Trophoblast cell (in vitro differentiated cells and primary cell): ENCODE results near the gene CSTA.

Experiments
- DNase-seq, 2 donors: peaks; one replicate each; pipeline ENCODE4 v3.0.0-alpha.2; 2016
- H2AFZ ChIP-seq: 2 replicates; pipeline ENCODE4 v1.6.1; 2013; ENCODE audit warnings: low read length, moderate library complexity, mild to moderate bottlenecking; ENCODE audit not compliant: insufficient read depth, poor library complexity
- H2AK5ac ChIP-seq: 2 replicates; pipeline ENCODE4 v1.6.1; 2013; ENCODE audit warnings: mild to moderate bottlenecking, low read length
- H2BK120ac ChIP-seq: 2 replicates; pipeline ENCODE4 v1.6.1; 2013; ENCODE audit warnings: low read length, mild to moderate bottlenecking, moderate library complexity; ENCODE audit not compliant: insufficient read depth, poor library complexity
- H2BK12ac ChIP-seq: 2 replicates; pipeline ENCODE4 v1.6.1; 2013; ENCODE audit warnings: mild to moderate bottlenecking, low read length, moderate library complexity
- H2BK5ac ChIP-seq: 2 replicates; pipeline ENCODE4 v1.6.1; 2013; ENCODE audit warnings: low read length, low read depth, moderate library complexity, mild to moderate bottlenecking; ENCODE audit not compliant: poor library complexity
- H3K14ac ChIP-seq: 2 replicates; pipeline ENCODE4 v1.6.1; 2013; ENCODE audit warnings: mild to moderate bottlenecking, low read length
- H3K18ac ChIP-seq: 2 replicates; pipeline ENCODE4 v1.6.1; 2013; ENCODE audit warnings: mild to moderate bottlenecking, low read length
- H3K23ac ChIP-seq: 2 replicates; pipeline ENCODE4 v1.6.1; 2013; ENCODE audit warnings: low read length
- H3K27ac ChIP-seq: 2 replicates; pipeline ENCODE4 v1.5.1; 2013; ENCODE audit warnings: low read depth, mild to moderate bottlenecking, inconsistent platforms, low read length, moderate library complexity
- H3K27me3 ChIP-seq: 2 replicates; pipeline ENCODE4 v1.6.1; 2013; ENCODE audit warnings: inconsistent platforms, mild to moderate bottlenecking, low read length, moderate library complexity; ENCODE audit not compliant: insufficient read depth
- H3K36me3 ChIP-seq, 2 experiments: 1 replicate in 1 of 2; 2 replicates in 1 of 2; pipeline ENCODE4 v1.6.1; 2013; ENCODE audit warnings: low read length in 2 of 2, mild to moderate bottlenecking in 2 of 2, moderate library complexity in 1 of 2; ENCODE audit not compliant: insufficient read depth in 2 of 2, control insufficient read depth in 1 of 2
- H3K4ac ChIP-seq: 2 replicates; pipeline ENCODE4 v1.6.1; 2013; ENCODE audit warnings: low read depth, mild to moderate bottlenecking, low read length, moderate library complexity
- H3K4me1 ChIP-seq, 2 experiments: 1 replicate in 1 of 2; 2 replicates in 1 of 2; pipeline ENCODE4 v1.6.1; 2013; ENCODE audit warnings: low read length in 2 of 2, mild to moderate bottlenecking in 2 of 2, moderate library complexity in 1 of 2; ENCODE audit not compliant: insufficient read depth in 2 of 2, control insufficient read depth in 1 of 2
- H3K4me2 ChIP-seq: 2 replicates; pipeline ENCODE4 v1.6.1; 2013; ENCODE audit warnings: inconsistent platforms, mild to moderate bottlenecking, low read length, moderate library complexity
- H3K4me3 ChIP-seq: 2 replicates; pipeline ENCODE4 v1.5.1; 2013; ENCODE audit warnings: mild to moderate bottlenecking, low read depth, low read length, inconsistent platforms
- H3K79me1 ChIP-seq: one replicate; pipeline ENCODE4 v1.6.1; 2013; ENCODE audit warnings: low read length
- H3K79me2 ChIP-seq: 2 replicates; pipeline ENCODE4 v1.6.1; 2013; ENCODE audit warnings: low read length, mild to moderate bottlenecking; ENCODE audit not compliant: control insufficient read depth, insufficient read depth, poor library complexity
- H3K9ac ChIP-seq: 2 replicates; pipeline ENCODE4 v1.6.1; 2013; ENCODE audit warnings: mild to moderate bottlenecking, low read length
- H3K9me3 ChIP-seq: 2 replicates; pipeline ENCODE4 v1.6.1; 2013; ENCODE audit warnings: low read depth, mild to moderate bottlenecking, control low read depth, inconsistent platforms, low read length; ENCODE audit not compliant: insufficient read depth
- H4K12ac ChIP-seq: 2 replicates; pipeline ENCODE4 v1.6.1; 2013; ENCODE audit warnings: low read depth, mild to moderate bottlenecking, low read length, moderate library complexity
- H4K8ac ChIP-seq: 2 replicates; pipeline ENCODE4 v1.6.1; 2013; ENCODE audit warnings: low read depth, mild to moderate bottlenecking, low read length, moderate library complexity
- H4K91ac ChIP-seq: one replicate; pipeline ENCODE4 v1.6.1; 2013; ENCODE audit warnings: low read depth, mild to moderate bottlenecking, low read length, moderate library complexity
- WGBS: extraction: QIAGEN DNeasy Blood & Tissue Kit; methylation state at CpG from one replicate; pipeline ENCODE4 v1.1.7; 2013; ENCODE audit warnings: missing lambda C conversion rate; ENCODE audit not compliant: insufficient read length, insufficient coverage; ENCODE audit errors: extremely low coverage; 5-methylcytosine and 5-hydroxymethylcytosine counted together

CSTA gene

DNA sequence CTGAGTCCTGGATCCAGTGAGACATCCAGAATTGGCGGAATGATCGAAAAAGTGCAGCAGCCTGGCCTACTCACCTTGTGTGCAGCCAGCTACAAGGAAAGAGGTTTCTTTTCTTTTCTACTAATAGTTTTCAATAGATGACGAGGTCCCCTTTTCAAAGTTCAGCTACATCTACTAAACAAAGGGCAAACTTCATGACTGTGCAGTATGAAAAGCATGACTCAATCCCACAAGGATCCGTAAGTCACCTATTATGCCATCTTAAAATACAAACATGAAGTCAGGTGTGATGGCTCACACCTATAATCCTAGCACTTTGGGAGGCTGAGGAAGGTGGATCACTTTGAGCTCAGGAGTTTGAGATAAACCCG lies 41.3 kb downstream of the CSTA start:
- Histone ChIP-seq H2BK5ac (no peak overlapping the region), H3K23ac (no peak overlapping the region), H3K4me3 (no peak overlapping the region), H3K14ac (no peak overlapping the region), H4K8ac (no peak overlapping the region), H3K79me1 (no peaks in the 10 kb centered on the region), H4K12ac (no peak overlapping the region), H3K27me3 (no peaks in the 10 kb centered on the region), H4K91ac (no peak overlapping the region), H3K9ac (no peak overlapping the region), H2BK12ac (no peak overlapping the region), H3K36me3 (peaks cover 5 to 12% of the 10 kb centered on the region in 2 experiments), H2AK5ac (no peak overlapping the region), H3K9me3 (no peaks in the 10 kb centered on the region), H2AFZ (no peak overlapping the region), H3K27ac (no peak overlapping the region), H3K4me2 (no peak overlapping the region), H3K18ac (no peak overlapping the region), H3K4ac (no peak overlapping the region), H2BK120ac (no peak overlapping the region), H3K4me1 (no peaks in the 10 kb centered on the region), H3K79me2 (no peaks in the 10 kb centered on the region)
- no CpG with 5 or more reads among the region's 5 CpGs for WGBS
- no peak for DNase-seq

GRCh38 chr3:122374034-122374433 lies 49.0 kb downstream of the CSTA start:
- no peaks in the 10 kb centered on the region for H3K79me1 ChIP-seq
- H3K4ac ChIP-seq, result no peak overlapping the region

DNA sequence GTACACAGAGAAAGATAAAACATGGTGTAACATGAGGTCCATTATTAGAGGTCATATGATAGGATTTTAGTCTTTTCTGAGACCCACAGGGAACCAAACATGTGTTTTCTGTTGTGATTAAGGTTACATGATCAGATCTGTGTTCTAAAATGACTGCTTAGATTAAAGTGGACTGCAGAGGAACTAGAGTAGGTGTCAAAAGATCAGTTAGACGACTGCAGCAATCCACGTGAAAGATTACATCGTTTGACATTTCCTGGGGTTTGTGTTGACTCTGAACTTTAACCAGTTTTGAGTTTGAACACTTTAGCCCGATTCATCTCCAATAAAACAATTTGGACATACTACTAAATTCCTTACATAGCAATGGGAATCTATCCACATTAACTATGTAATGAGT lies 52.9 kb downstream of the CSTA start:
- Histone ChIP-seq H4K8ac (no peak overlapping the region), H3K27ac (no peak overlapping the region), H2BK5ac (no peak overlapping the region), H3K9ac (no peak overlapping the region), H3K27me3 (no peaks in the 10 kb centered on the region), H3K18ac (no peak overlapping the region), H3K23ac (no peak overlapping the region), H3K9me3 (no peaks in the 10 kb centered on the region), H3K4me2 (no peak overlapping the region), H4K91ac (no peak overlapping the region), H4K12ac (no peak overlapping the region), H3K79me2 (peaks cover 3% of the 10 kb centered on the region), H3K79me1 (no peaks in the 10 kb centered on the region), H2BK12ac (no peak overlapping the region), H3K36me3 (no peaks in the 10 kb centered on the region), H3K14ac (no peak overlapping the region), H3K4ac (no peak overlapping the region), H2BK120ac (no peak overlapping the region), H3K4me1 (no peaks in the 10 kb centered on the region), H2AK5ac (no peak overlapping the region), H3K4me3 (no peak overlapping the region), H2AFZ (no peak overlapping the region)
- no peak for DNase-seq
- no CpG with 5 or more reads among the region's 4 CpGs for WGBS

More at GRCh38 chr3:122374034-122374433, 49.0 kb downstream of the CSTA start:
- Histone ChIP-seq H2AK5ac (no peak overlapping the region), H3K36me3 (peaks cover 2% of the 10 kb centered on the region in 2 experiments), H3K4me2 (no peak overlapping the region), H3K9me3 (no peaks in the 10 kb centered on the region), H2BK12ac (no peak overlapping the region), H4K91ac (no peak overlapping the region), H3K79me2 (no peaks in the 10 kb centered on the region), H3K18ac (no peak overlapping the region), H3K27me3 (no peaks in the 10 kb centered on the region), H3K9ac (no peak overlapping the region), H3K23ac (no peak overlapping the region), H4K12ac (no peak overlapping the region), H2BK120ac (no peak overlapping the region), H3K14ac (no peak overlapping the region), H3K4me3 (no peak overlapping the region), H3K27ac (no peak overlapping the region), H2BK5ac (no peak overlapping the region), H4K8ac (no peak overlapping the region), H3K4me1 (no peaks in the 10 kb centered on the region), H2AFZ (no peak overlapping the region)
- no CpG with 5 or more reads among the region's 1 CpG for WGBS
- DNase-seq, result no peak

- H3K36me3 ChIP-seq, result no peaks in the 10 kb centered on the region
- no CpG with 5 or more reads among the region's 31 CpGs for WGBS
- no peaks in the 10 kb centered on the region for H3K27me3 ChIP-seq
- peak; percentile 80 to 94 for DNase-seq
- H3K14ac ChIP-seq, result peak within 1 kb of the TSS; percentile 45
- no peak within 1 kb of the TSS for H3K23ac ChIP-seq
- peaks cover 3% of the 10 kb centered on the region for H3K79me1 ChIP-seq
- H2BK5ac ChIP-seq, result no peak within 1 kb of the TSS
- peaks cover 3% of the 10 kb centered on the region for H3K79me2 ChIP-seq
- H3K4me2 ChIP-seq, result peak within 1 kb of the TSS; percentile 84
- peak within 1 kb of the TSS; percentile 48 for H3K27ac ChIP-seq
- peak within 1 kb of the TSS; percentile 16 for H3K18ac ChIP-seq
- H2BK120ac ChIP-seq, result peak within 1 kb of the TSS; percentile 36
- no peak within 1 kb of the TSS for H2BK12ac ChIP-seq
- H2AK5ac ChIP-seq, result no peak within 1 kb of the TSS
- H2AFZ ChIP-seq, result peak within 1 kb of the TSS; percentile 93
- H4K91ac ChIP-seq, result peak within 1 kb of the TSS; percentile 59
- no peaks in the 10 kb centered on the region for H3K9me3 ChIP-seq
- H3K9ac ChIP-seq, result peak within 1 kb of the TSS; percentile 73
- H3K4me3 ChIP-seq, result peak within 1 kb of the TSS; percentile 92
- H3K4ac ChIP-seq, result peak within 1 kb of the TSS; percentile 93
- peak within 1 kb of the TSS; percentile 81 for H4K12ac ChIP-seq
- peaks cover 0 to 2% of the 10 kb centered on the region in 2 experiments for H3K4me1 ChIP-seq
- peak within 1 kb of the TSS; percentile 96 for H4K8ac ChIP-seq
Observed at GRCh38 chr3:122382888-122383666, 58.0 kb downstream of the CSTA start, which contains the start of gene MIX23. MIX23 (minus strand) TSS chr3:122383231; CDS start chr3:122383224, 7 bp downstream.
